ENCODE results near the gene SPINK4.

The SPINK4 gene

GRCh38 chr9:33288828-33289483 lies 49.0 kb downstream of the SPINK4 start:
- Histone ChIP-seq H3K79me2 (ENCODE audit: insufficient read depth, low read length) (peaks cover 35% of the 10 kb centered on the region), H2AFZ (ENCODE audit: low read depth, low read length) (peak overlapping the region; percentile 61), H3K9me3 (ENCODE audit: insufficient read depth, low read length, severe bottlenecking) (no peaks in the 10 kb centered on the region), H3K4me3 (ENCODE audit: low read depth in 1 of 2, low read length in 2 of 2) (peak overlapping the region in 1 of 2 experiments; percentile 85; a peak in 3 of 4 replicates), H3K4me1 (ENCODE audit: insufficient read depth, low read length) (peaks cover 34% of the 10 kb centered on the region), H3K36me3 (ENCODE audit: insufficient read depth, low read length) (0 out of 2 replicates have a peak, but pooled peaks cover 6% of the 10 kb centered on the region), H4K20me1 (ENCODE audit: insufficient read depth, low read length) (no peaks in the 10 kb centered on the region), H3K27ac (ENCODE audit: low read length) (peak overlapping the region; percentile 96), H3K27me3 (ENCODE audit: insufficient read depth, low read length, poor library complexity) (no peaks in the 10 kb centered on the region), H3K4me2 (ENCODE audit: insufficient read depth, low read length) (peak overlapping the region; percentile 78), H3K9ac (ENCODE audit: low read depth, low read length) (peak overlapping the region; percentile 79)
- ATAC-seq (ENCODE audit: insufficient read depth, low read depth) (no peak), DNase-seq (no peak)
- TF ChIP-seq EZH2 (IDR thresholded peaks at IDR 0.05; ENCODE audit: borderline replicate concordance, low read depth, low read length, severe bottlenecking) (no peak), CTCF (IDR thresholded peaks at IDR 0.05; ENCODE audit: borderline replicate concordance, extremely low read depth, low read length, poor library complexity, severe bottlenecking) (no peak)

- peak overlapping the region; percentile 96 for H3K27ac ChIP-seq (ENCODE audit: low read length)
- ATAC-seq (ENCODE audit: insufficient read depth, low read depth) (no peak), DNase-seq (peak; percentile 25)
- H3K4me2 ChIP-seq (ENCODE audit: insufficient read depth, low read length) = peak overlapping the region; percentile 78
- H3K36me3 ChIP-seq (ENCODE audit: insufficient read depth, low read length) = peaks cover 11% of the 10 kb centered on the region
- H3K4me3 ChIP-seq (ENCODE audit: low read depth in 1 of 2, low read length in 2 of 2) = peak overlapping the region; percentile 29 to 85; a peak in 3 of 4 replicates
- peaks cover 41% of the 10 kb centered on the region for H3K79me2 ChIP-seq (ENCODE audit: insufficient read depth, low read length)
- no peaks in the 10 kb centered on the region for H4K20me1 ChIP-seq (ENCODE audit: insufficient read depth, low read length)
- peak overlapping the region; percentile 61 for H2AFZ ChIP-seq (ENCODE audit: low read depth, low read length)
- H3K9ac ChIP-seq (ENCODE audit: low read depth, low read length) = peak overlapping the region; percentile 79
- no peaks in the 10 kb centered on the region for H3K9me3 ChIP-seq (ENCODE audit: insufficient read depth, low read length, severe bottlenecking)
- no peak for TF ChIP-seq EZH2 (IDR thresholded peaks at IDR 0.05; ENCODE audit: borderline replicate concordance, low read depth, low read length, severe bottlenecking)
- no peak for TF ChIP-seq CTCF (IDR thresholded peaks at IDR 0.05; ENCODE audit: borderline replicate concordance, extremely low read depth, low read length, poor library complexity, severe bottlenecking)
- H3K27me3 ChIP-seq (ENCODE audit: insufficient read depth, low read length, poor library complexity) = no peaks in the 10 kb centered on the region
- peaks cover 34% of the 10 kb centered on the region for H3K4me1 ChIP-seq (ENCODE audit: insufficient read depth, low read length)
Measured at GRCh38 chr9:33289496-33289895, 49.5 kb downstream of the SPINK4 start.

GRCh38 chr9:33289936-33290246 lies 49.9 kb downstream of the SPINK4 start:
- Histone ChIP-seq H3K79me2 (ENCODE audit: insufficient read depth, low read length) (peaks cover 45% of the 10 kb centered on the region), H3K4me1 (ENCODE audit: insufficient read depth, low read length) (peaks cover 34% of the 10 kb centered on the region)

More at GRCh38 chr9:33289936-33290246, 49.9 kb downstream of the SPINK4 start:
- Histone ChIP-seq H3K36me3 (ENCODE audit: insufficient read depth, low read length) (peaks cover 15% of the 10 kb centered on the region), H4K20me1 (ENCODE audit: insufficient read depth, low read length) (no peaks in the 10 kb centered on the region), H3K9ac (ENCODE audit: low read depth, low read length) (peak overlapping the region; percentile 79), H3K4me3 (ENCODE audit: low read depth in 1 of 2, low read length in 2 of 2) (peak overlapping the region; percentile 29 to 85; a peak in 3 of 4 replicates), H3K27ac (ENCODE audit: low read length) (peak overlapping the region; percentile 96), H3K9me3 (ENCODE audit: insufficient read depth, low read length, severe bottlenecking) (no peaks in the 10 kb centered on the region), H3K27me3 (ENCODE audit: insufficient read depth, low read length, poor library complexity) (no peaks in the 10 kb centered on the region), H2AFZ (ENCODE audit: low read depth, low read length) (peak overlapping the region; percentile 70), H3K4me2 (ENCODE audit: insufficient read depth, low read length) (peak overlapping the region; percentile 78)
- ATAC-seq (ENCODE audit: insufficient read depth, low read depth) (no peak), DNase-seq (no peak)
- no peak for TF ChIP-seq EZH2 (IDR thresholded peaks at IDR 0.05; ENCODE audit: borderline replicate concordance, low read depth, low read length, severe bottlenecking)
- no peak for TF ChIP-seq CTCF (IDR thresholded peaks at IDR 0.05; ENCODE audit: borderline replicate concordance, extremely low read depth, low read length, poor library complexity, severe bottlenecking)
